Ishikawa (cell line): ENCODE data around the gene PLCH1.

Source experiments
- CEBPB ChIP-seq: IDR thresholded peaks from 2 replicates; pipeline ENCODE4 v1.6.1; 2012
- CREB1 ChIP-seq: IDR thresholded peaks from 2 replicates; pipeline ENCODE4 v1.6.1; 2012; ENCODE audit warnings: low read depth
- EGR1 ChIP-seq: IDR thresholded peaks from 2 replicates; pipeline ENCODE4 v1.6.1; 2012
- EP300 ChIP-seq: IDR thresholded peaks from 2 replicates; pipeline ENCODE4 v1.6.1; 2012; ENCODE audit warnings: borderline replicate concordance
- FOXM1 ChIP-seq: IDR thresholded peaks from 2 replicates; pipeline ENCODE4 v1.6.1; 2012; ENCODE audit warnings: low read depth, borderline replicate concordance
- MAX ChIP-seq: IDR thresholded peaks from 2 replicates; pipeline ENCODE4 v1.6.1; 2012
- NFIC ChIP-seq: IDR thresholded peaks from 2 replicates; pipeline ENCODE4 v1.6.1; 2012
- RAD21 ChIP-seq: IDR thresholded peaks from 2 replicates; pipeline ENCODE4 v1.6.1; 2012; ENCODE audit warnings: low read depth
- REST ChIP-seq: IDR thresholded peaks from 2 replicates; pipeline ENCODE4 v1.6.1; 2012; ENCODE audit warnings: low read depth, mild to moderate bottlenecking
- TAF1 ChIP-seq: IDR thresholded peaks from 2 replicates; pipeline ENCODE4 v1.6.1; 2012; ENCODE audit warnings: low read depth, mild to moderate bottlenecking
- TCF12 ChIP-seq: IDR thresholded peaks from 2 replicates; pipeline ENCODE4 v1.6.1; 2012; ENCODE audit warnings: low read depth
- TEAD4 ChIP-seq: IDR thresholded peaks from 2 replicates; pipeline ENCODE4 v1.6.1; 2012
- USF1 ChIP-seq: IDR thresholded peaks from 2 replicates; pipeline ENCODE4 v1.6.1; 2012
- YY1 ChIP-seq: IDR thresholded peaks from 2 replicates; pipeline ENCODE4 v1.6.1; 2012; ENCODE audit warnings: low read depth
- ZBTB7A ChIP-seq: IDR thresholded peaks from 2 replicates; pipeline ENCODE4 v1.6.1; 2012; ENCODE audit warnings: low read depth

PLCH1 gene

GRCh38 chr3:155339052-155339451, 405.8 kb downstream of the PLCH1 start:
- TF ChIP-seq MAX (no peak), USF1 (no peak), TCF12 (no peak), REST (no peak)

- TF ChIP-seq USF1 = no peak
- no peak for TF ChIP-seq TAF1
- TF ChIP-seq RAD21 = no peak
- TF ChIP-seq YY1 = no peak
- no peak for TF ChIP-seq TEAD4
- TF ChIP-seq NFIC = no peak
Observed at GRCh38 chr3:155335724-155336354, 409.0 kb downstream of the PLCH1 start.

- no peak for TF ChIP-seq TAF1
- TF ChIP-seq USF1 = no peak
- no peak for TF ChIP-seq RAD21
- TF ChIP-seq EP300 = no peak
- no peak for TF ChIP-seq NFIC
- TF ChIP-seq ZBTB7A = no peak
- TF ChIP-seq TCF12 = no peak
- TF ChIP-seq YY1 = no peak
- TF ChIP-seq MAX = no peak
- TF ChIP-seq EGR1 = no peak
- no peak for TF ChIP-seq CREB1
- no peak for TF ChIP-seq REST
- TF ChIP-seq FOXM1 = no peak
- no peak for TF ChIP-seq CEBPB
- TF ChIP-seq TEAD4 = no peak
Observed at GRCh38 chr3:155334914-155335723, 409.8 kb downstream of the PLCH1 start.

- TF ChIP-seq NFIC = no peak
- TF ChIP-seq RAD21 = no peak
- TF ChIP-seq CEBPB = no peak
- TF ChIP-seq TAF1 = no peak
- TF ChIP-seq TCF12 = no peak
- no peak for TF ChIP-seq MAX
- TF ChIP-seq YY1 = no peak
- TF ChIP-seq TEAD4 = no peak
- no peak for TF ChIP-seq REST
- no peak for TF ChIP-seq ZBTB7A
Observed at GRCh38 chr3:155334215-155334913, 410.5 kb downstream of the PLCH1 start.
